OCI-LY1 (cell line): ENCODE measurements around the gene DGCR2.

Experiments used
- EZH2 ChIP-seq: fragments of 200-600 bp; sonication (generic), shearing (Covaris generic); IDR thresholded peaks from 2 replicates; pipeline ENCODE4 v1.8.0; 2017; ENCODE audit warnings: borderline replicate concordance, mixed run types, mild to moderate bottlenecking, antibody characterized with exemption, low read length, moderate library complexity, mixed read lengths
- TF ChIP-seq, protein P1 (sequence below): fragments of 200-600 bp; sonication (generic), shearing (Covaris generic); IDR thresholded peaks from 2 replicates; pipeline ENCODE4 v1.5.1; 2017; ENCODE audit warnings: mild to moderate bottlenecking, antibody characterized with exemption, low read length, moderate library complexity, mixed read lengths

DNA sequence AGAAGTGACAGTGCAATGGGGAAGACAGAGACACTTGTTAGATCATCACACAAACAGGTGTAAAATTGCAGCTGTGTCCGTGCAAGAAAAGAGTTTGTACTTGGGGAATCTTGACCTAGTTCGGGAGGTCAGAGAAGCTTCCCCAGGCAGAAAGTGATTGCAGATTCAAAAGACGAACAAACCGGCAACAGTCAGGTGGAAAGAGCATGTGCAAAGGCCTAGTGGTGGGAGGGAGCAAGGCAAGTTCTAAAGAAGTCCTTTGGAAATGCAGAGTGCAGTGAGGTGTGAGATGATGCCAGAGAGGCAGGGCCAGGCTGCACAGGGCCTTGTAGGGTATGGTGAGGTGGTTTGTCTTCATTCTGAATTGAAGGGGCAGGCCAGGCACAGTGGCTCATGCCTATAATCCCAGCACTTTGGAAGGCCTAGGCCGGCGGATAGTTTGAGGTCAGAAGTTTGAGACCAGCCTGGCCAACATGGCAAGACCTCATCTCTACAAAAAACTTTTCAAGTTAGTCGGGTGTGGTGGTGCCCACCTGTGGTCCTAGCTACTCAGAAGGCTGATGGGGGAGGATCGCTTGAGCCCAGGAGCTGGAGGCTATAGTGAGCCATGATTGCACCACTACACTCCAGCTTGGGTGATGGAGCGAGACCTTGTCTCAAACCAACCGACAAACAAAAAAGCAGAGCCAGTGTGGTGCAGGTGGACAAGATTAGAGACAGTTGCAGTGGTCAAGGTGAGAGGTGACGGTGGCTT is 24.2 kb upstream of the DGCR2 start:
- TF ChIP-seq, protein P1, sequence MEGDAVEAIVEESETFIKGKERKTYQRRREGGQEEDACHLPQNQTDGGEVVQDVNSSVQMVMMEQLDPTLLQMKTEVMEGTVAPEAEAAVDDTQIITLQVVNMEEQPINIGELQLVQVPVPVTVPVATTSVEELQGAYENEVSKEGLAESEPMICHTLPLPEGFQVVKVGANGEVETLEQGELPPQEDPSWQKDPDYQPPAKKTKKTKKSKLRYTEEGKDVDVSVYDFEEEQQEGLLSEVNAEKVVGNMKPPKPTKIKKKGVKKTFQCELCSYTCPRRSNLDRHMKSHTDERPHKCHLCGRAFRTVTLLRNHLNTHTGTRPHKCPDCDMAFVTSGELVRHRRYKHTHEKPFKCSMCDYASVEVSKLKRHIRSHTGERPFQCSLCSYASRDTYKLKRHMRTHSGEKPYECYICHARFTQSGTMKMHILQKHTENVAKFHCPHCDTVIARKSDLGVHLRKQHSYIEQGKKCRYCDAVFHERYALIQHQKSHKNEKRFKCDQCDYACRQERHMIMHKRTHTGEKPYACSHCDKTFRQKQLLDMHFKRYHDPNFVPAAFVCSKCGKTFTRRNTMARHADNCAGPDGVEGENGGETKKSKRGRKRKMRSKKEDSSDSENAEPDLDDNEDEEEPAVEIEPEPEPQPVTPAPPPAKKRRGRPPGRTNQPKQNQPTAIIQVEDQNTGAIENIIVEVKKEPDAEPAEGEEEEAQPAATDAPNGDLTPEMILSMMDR = no peak
- no peak for TF ChIP-seq EZH2
